MCF 10A (cell line): ENCODE measurements around the gene PIK3R6. TPM values are rescaled to one million over a fixed set of nuclear protein-coding genes. Genes with fewer than 3 reads are reported as not detected.

Source experiments
- BruUV-seq: library from RNA; stranded (reverse); fragments of 400-500 nt; replicated peaks from 2 replicates; lab custom pipeline; 2021; lab: Mats Ljungman, UMichigan
- CTCF ChIA-PET: fragments of 300-600 bp; sonication (Branson Sonifier 250); formaldehyde crosslinking; extraction: SDS; loops from one replicate; lab custom pipeline; 2021; ENCODE audit warnings: antibody characterized with exemption, inconsistent platforms; lab: Yijun Ruan, JAX
- POLR2A ChIA-PET: fragments of 300-600, 350-650 bp; sonication (Branson Sonifier 250); formaldehyde crosslinking; extraction: SDS; loops from one replicate; lab custom pipeline; 2020; ENCODE audit warnings: antibody characterized with exemption, inconsistent platforms; lab: Yijun Ruan, JAX
- DNase-seq: peaks from one replicate; pipeline ENCODE4 v3.0.0-alpha.2; 2018; ENCODE audit not compliant: unreplicated experiment
- H3K27ac Mint-ChIP-seq: one replicate; pipeline ENCODE4 v1.8.0; 2022; ENCODE audit warnings: mild to moderate bottlenecking, low read depth, mixed read lengths; ENCODE audit not compliant: unreplicated experiment
- H3K27me3 Mint-ChIP-seq: one replicate; pipeline ENCODE4 v1.8.0; 2022; ENCODE audit warnings: mixed read lengths; ENCODE audit not compliant: insufficient read depth, unreplicated experiment
- H3K36me3 Mint-ChIP-seq: one replicate; pipeline ENCODE4 v1.8.0; 2022; ENCODE audit warnings: mild to moderate bottlenecking, moderate library complexity, mixed read lengths; ENCODE audit not compliant: insufficient read depth, unreplicated experiment
- H3K4me1 Mint-ChIP-seq: one replicate; pipeline ENCODE4 v1.8.0; 2022; ENCODE audit warnings: mixed read lengths; ENCODE audit not compliant: insufficient read depth, unreplicated experiment
- H3K4me3 Mint-ChIP-seq: one replicate; pipeline ENCODE4 v1.8.0; 2022; ENCODE audit warnings: mild to moderate bottlenecking, moderate library complexity, mixed read lengths; ENCODE audit not compliant: unreplicated experiment
- H3K9me3 Mint-ChIP-seq: one replicate; pipeline ENCODE4 v1.8.0; 2022; ENCODE audit warnings: mixed read lengths; ENCODE audit not compliant: unreplicated experiment
- intact Hi-C: fragments of 100-400 bp; cut with micrococcal nuclease; formaldehyde crosslinking; loops from 2 replicates; pipeline ENCODE4 v1.14.1; 2022
- total RNA-seq: library from RNA; stranded (reverse); gene quantifications from 2 replicates; pipeline ENCODE4 v1.2.3, GENCODE V29; 2022
- TF ChIP-seq, protein P1 (sequence below): fragments of 200-600 bp; IDR thresholded peaks from one replicate; pipeline ENCODE4 v1.8.0; 2022; ENCODE audit warnings: antibody characterized with exemption, mild to moderate bottlenecking; ENCODE audit not compliant: unreplicated experiment

The PIK3R6 gene
- total RNA-seq, 1 experiment from 2014 or later, result not detected

DNA sequence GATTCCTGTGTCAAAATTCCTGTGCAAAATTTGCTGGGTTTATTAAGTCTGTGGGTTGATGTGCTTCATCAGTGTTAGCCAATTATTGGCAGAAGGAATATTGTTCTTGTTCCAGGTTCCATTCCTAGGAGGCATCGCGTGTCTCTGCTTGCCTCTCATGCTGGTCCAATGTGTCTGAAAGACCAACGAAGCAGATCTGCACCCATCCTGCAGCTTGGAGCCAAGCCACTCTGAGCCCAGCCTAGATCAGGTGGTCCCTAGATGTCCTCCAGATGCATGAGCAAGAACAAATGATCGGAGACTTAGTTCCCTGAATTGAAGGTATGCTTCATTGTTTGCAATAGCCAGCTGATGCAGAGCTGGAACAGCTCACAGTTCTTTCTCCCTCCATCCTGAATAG, 10.5 kb upstream of the PIK3R6 start:
- Mint-ChIP-seq H3K36me3 (no peaks in the 10 kb centered on the region), H3K27ac (no peak overlapping the region), H3K9me3 (no peaks in the 10 kb centered on the region), H3K4me3 (no peak overlapping the region), H3K27me3 (no peaks in the 10 kb centered on the region), H3K4me1 (no peaks in the 10 kb centered on the region)
- DNase-seq, result no peak
- POLR2A ChIA-PET, result no interaction called here
- TF ChIP-seq, protein P1, sequence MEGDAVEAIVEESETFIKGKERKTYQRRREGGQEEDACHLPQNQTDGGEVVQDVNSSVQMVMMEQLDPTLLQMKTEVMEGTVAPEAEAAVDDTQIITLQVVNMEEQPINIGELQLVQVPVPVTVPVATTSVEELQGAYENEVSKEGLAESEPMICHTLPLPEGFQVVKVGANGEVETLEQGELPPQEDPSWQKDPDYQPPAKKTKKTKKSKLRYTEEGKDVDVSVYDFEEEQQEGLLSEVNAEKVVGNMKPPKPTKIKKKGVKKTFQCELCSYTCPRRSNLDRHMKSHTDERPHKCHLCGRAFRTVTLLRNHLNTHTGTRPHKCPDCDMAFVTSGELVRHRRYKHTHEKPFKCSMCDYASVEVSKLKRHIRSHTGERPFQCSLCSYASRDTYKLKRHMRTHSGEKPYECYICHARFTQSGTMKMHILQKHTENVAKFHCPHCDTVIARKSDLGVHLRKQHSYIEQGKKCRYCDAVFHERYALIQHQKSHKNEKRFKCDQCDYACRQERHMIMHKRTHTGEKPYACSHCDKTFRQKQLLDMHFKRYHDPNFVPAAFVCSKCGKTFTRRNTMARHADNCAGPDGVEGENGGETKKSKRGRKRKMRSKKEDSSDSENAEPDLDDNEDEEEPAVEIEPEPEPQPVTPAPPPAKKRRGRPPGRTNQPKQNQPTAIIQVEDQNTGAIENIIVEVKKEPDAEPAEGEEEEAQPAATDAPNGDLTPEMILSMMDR, result no peak
- no TSS peak for BruUV-seq
- CTCF ChIA-PET, result interaction anchor here (1.2 to 2.4 kb wide), 4 partner anchors 10 to 677 kb away, joined by 3 to 10 read pairs (median 4); no protein-coding TSS in a partner anchor
- intact Hi-C loops, result no loop called here

- BruUV-seq, result no TSS peak
- Mint-ChIP-seq H3K4me1 (no peaks in the 10 kb centered on the region), H3K9me3 (no peaks in the 10 kb centered on the region), H3K36me3 (no peaks in the 10 kb centered on the region), H3K4me3 (no peak overlapping the region), H3K27ac (no peak overlapping the region), H3K27me3 (peaks cover 3% of the 10 kb centered on the region)
- intact Hi-C loops, result no loop called here
- POLR2A ChIA-PET, result interaction anchor here (0.7 kb wide), 1 partner anchor 874 kb away, joined by 3 read pairs; no protein-coding TSS in a partner anchor
- TF ChIP-seq, protein P1, result no peak
- CTCF ChIA-PET, result interaction anchor here (0.5 to 1.3 kb wide), 2 partner anchors 18 to 201 kb away, joined by 3 read pairs; no protein-coding TSS in a partner anchor
- DNase-seq, result no peak
These were observed 8.5 kb upstream of the PIK3R6 start for GRCh38 chr17:8875957-8876356.

DNA sequence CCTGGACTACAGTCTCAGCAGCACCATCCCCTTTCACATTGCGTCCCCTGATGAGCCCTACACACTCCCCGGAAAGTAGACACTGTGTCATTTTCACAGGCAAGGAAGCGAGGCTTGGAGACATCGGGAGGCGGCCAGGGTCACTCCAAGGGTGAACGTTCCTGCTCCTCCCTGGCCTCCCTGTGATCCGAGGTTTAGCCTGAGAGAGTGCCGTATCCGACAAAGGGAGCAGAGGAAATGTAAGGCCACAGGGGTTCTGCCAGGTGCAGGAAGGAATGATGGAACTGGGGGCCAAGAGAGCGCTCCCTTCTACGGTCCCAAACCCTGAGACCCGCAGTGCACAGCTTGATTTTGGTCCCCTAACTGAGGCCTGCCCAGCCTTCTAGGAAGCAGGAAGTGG, 8.0 kb upstream of the PIK3R6 start:
- Mint-ChIP-seq H3K27me3 (peaks cover 8% of the 10 kb centered on the region), H3K36me3 (no peaks in the 10 kb centered on the region), H3K4me1 (no peaks in the 10 kb centered on the region), H3K27ac (no peak overlapping the region), H3K9me3 (no peaks in the 10 kb centered on the region), H3K4me3 (no peak overlapping the region)
- TF ChIP-seq, protein P1, result no peak
- ChIA-PET CTCF (interaction anchor here (1.3 kb wide), 1 partner anchor 19 kb away, joined by 3 read pairs; no protein-coding TSS in a partner anchor), POLR2A (no interaction called here)
- no peak for DNase-seq
- BruUV-seq, result no TSS peak
- intact Hi-C loops, result no loop called here

GRCh38 chr17:8873801-8874715, 6.6 kb upstream of the PIK3R6 start:
- Mint-ChIP-seq H3K4me1 (no peaks in the 10 kb centered on the region), H3K27me3 (peaks cover 22% of the 10 kb centered on the region), H3K27ac (no peak overlapping the region), H3K36me3 (no peaks in the 10 kb centered on the region), H3K9me3 (no peaks in the 10 kb centered on the region), H3K4me3 (no peak overlapping the region)
- POLR2A ChIA-PET, result no interaction called here
- CTCF ChIA-PET, result interaction anchor here (0.6 kb wide), 2 partner anchors 25 to 29 kb away, joined by 3 to 4 read pairs; no protein-coding TSS in a partner anchor
- TF ChIP-seq, protein P1, result no peak
- BruUV-seq, result no TSS peak
- intact Hi-C loops, result no loop called here
- no peak for DNase-seq
